ENCODE data around the gene GFM1.

Gene GFM1

GRCh38 chr3:158640646-158641045 lies 3.7 kb upstream of the GFM1 start:
- no peak for DNase-seq (ENCODE audit: low read depth)
- no peak for TF ChIP-seq MAX (IDR thresholded peaks at IDR 0.05; ENCODE audit: low read depth, low read length)
- TF ChIP-seq CTCF (IDR thresholded peaks at IDR 0.05; ENCODE audit: low read depth, low read length): no peak
- no peak for TF ChIP-seq POLR2A (IDR thresholded peaks at IDR 0.05; ENCODE audit: extremely low read depth, insufficient read length)
- no peak for TF ChIP-seq MYC (IDR thresholded peaks at IDR 0.05; ENCODE audit: low read depth, low read length)
- no peak overlapping the region for H3K4me3 ChIP-seq (ENCODE audit: low read depth, low read length)

GRCh38 chr3:158642005-158642404 lies 2.3 kb upstream of the GFM1 start:
- no peak overlapping the region for H3K4me3 ChIP-seq (ENCODE audit: low read depth, low read length)
- TF ChIP-seq MAX (IDR thresholded peaks at IDR 0.05; ENCODE audit: low read depth, low read length) (no peak), MYC (IDR thresholded peaks at IDR 0.05; ENCODE audit: low read depth, low read length) (no peak), POLR2A (IDR thresholded peaks at IDR 0.05; ENCODE audit: extremely low read depth, insufficient read length) (no peak), CTCF (IDR thresholded peaks at IDR 0.05; ENCODE audit: low read depth, low read length) (no peak)

GRCh38 chr3:158642474-158643210 lies 1.7 kb upstream of the GFM1 start:
- DNase-seq (ENCODE audit: low read depth): no peak
- H3K4me3 ChIP-seq (ENCODE audit: low read depth, low read length): no peak overlapping the region
- TF ChIP-seq POLR2A (IDR thresholded peaks at IDR 0.05; ENCODE audit: extremely low read depth, insufficient read length): no peak
- no peak for TF ChIP-seq CTCF (IDR thresholded peaks at IDR 0.05; ENCODE audit: low read depth, low read length)
- TF ChIP-seq MYC (IDR thresholded peaks at IDR 0.05; ENCODE audit: low read depth, low read length): no peak
- TF ChIP-seq MAX (IDR thresholded peaks at IDR 0.05; ENCODE audit: low read depth, low read length): no peak

More at GRCh38 chr3:158642005-158642404, 2.3 kb upstream of the GFM1 start:
- DNase-seq (ENCODE audit: low read depth): no peak

GRCh38 chr3:158649791-158650190 lies 5.5 kb downstream of the GFM1 start:
- no peak for TF ChIP-seq CTCF (IDR thresholded peaks at IDR 0.05; ENCODE audit: low read depth, low read length)
- no peak for TF ChIP-seq MAX (IDR thresholded peaks at IDR 0.05; ENCODE audit: low read depth, low read length)
- no peak for TF ChIP-seq MYC (IDR thresholded peaks at IDR 0.05; ENCODE audit: low read depth, low read length)
- TF ChIP-seq POLR2A (IDR thresholded peaks at IDR 0.05; ENCODE audit: extremely low read depth, insufficient read length): no peak

GRCh38 chr3:158651192-158651591 lies 6.9 kb downstream of the GFM1 start:
- no peak overlapping the region for H3K4me3 ChIP-seq (ENCODE audit: low read depth, low read length)
- TF ChIP-seq POLR2A (IDR thresholded peaks at IDR 0.05; ENCODE audit: extremely low read depth, insufficient read length) (no peak), MAX (IDR thresholded peaks at IDR 0.05; ENCODE audit: low read depth, low read length) (no peak), MYC (IDR thresholded peaks at IDR 0.05; ENCODE audit: low read depth, low read length) (no peak), CTCF (IDR thresholded peaks at IDR 0.05; ENCODE audit: low read depth, low read length) (no peak)
- no peak for DNase-seq (ENCODE audit: low read depth)

More at GRCh38 chr3:158649791-158650190, 5.5 kb downstream of the GFM1 start:
- no peak overlapping the region for H3K4me3 ChIP-seq (ENCODE audit: low read depth, low read length)
- DNase-seq (ENCODE audit: low read depth): no peak
